Breast epithelium (tissue), 4 donors: ENCODE data around the gene KLHDC7B. TPM values are rescaled to one million over a fixed set of nuclear protein-coding genes. Genes with fewer than 3 reads are reported as not detected.
A peak's percentile ranks its signal among the peaks of the same experiment; 100 is the strongest.

Source experiments
- DNase-seq, 2 donors: peaks; one replicate each; pipeline ENCODE4 v3.0.0-alpha.2; 2019; ENCODE audit warnings: low spot score in 2 of 2
- H3K27ac ChIP-seq, 2 donors: fragments of 200-600 bp; sonication (generic) in 1 of 2; one replicate each; pipeline ENCODE4 v1.5.1; 2016 to 2019; ENCODE audit warnings: mild to moderate bottlenecking in 1 of 2
- H3K27me3 ChIP-seq, 2 donors: fragments of 200-600 bp; sonication (generic) in 1 of 2; one replicate each; pipeline versions ENCODE4 v1.5.1 to v1.6.0; 2017 to 2019; ENCODE audit warnings: control low read depth in 1 of 2, mild to moderate bottlenecking in 1 of 2
- H3K36me3 ChIP-seq: fragments of 200-600 bp; one replicate; pipeline ENCODE4 v1.5.1; 2019
- H3K4me1 ChIP-seq, 2 donors: fragments of 200-600 bp; sonication (generic); one replicate each; pipeline ENCODE4 v1.5.1; 2016 to 2019; ENCODE audit warnings: control low read depth in 1 of 2
- H3K4me3 ChIP-seq, 3 donors: fragments of 200-600 bp; sonication (generic); 1 replicate in 2 of 3; 2 replicates in 1 of 3; pipeline ENCODE4 v1.5.1; 2016 to 2019; ENCODE audit warnings: mild to moderate bottlenecking in 3 of 3, moderate library complexity in 2 of 3
- H3K9me3 ChIP-seq, 2 donors: fragments of 200-600 bp; sonication (generic) in 1 of 2; one replicate each; pipeline ENCODE4 v1.5.1; 2016 to 2019; ENCODE audit warnings: control low read depth in 1 of 2
- CTCF ChIP-seq, 3 donors: fragments of 450-650 bp; IDR thresholded peaks; one replicate each; pipeline ENCODE4 v1.5.1; 2016 to 2017; ENCODE audit warnings: antibody characterized with exemption in 3 of 3, mild to moderate bottlenecking in 3 of 3, moderate library complexity in 3 of 3
- POLR2A ChIP-seq: fragments of 450-650 bp; IDR thresholded peaks from one replicate; pipeline ENCODE4 v1.6.1; 2016; ENCODE audit warnings: antibody characterized with exemption, mild to moderate bottlenecking, moderate library complexity
- POLR2AphosphoS5 ChIP-seq, 3 donors: sonication (generic); formaldehyde crosslinking; IDR thresholded peaks; one replicate each; pipeline ENCODE4 v1.6.1; 2017; ENCODE audit warnings: antibody characterized with exemption in 3 of 3
- intact Hi-C: fragments of 100-400 bp; cut with DNase I; formaldehyde crosslinking; loops from one replicate; pipeline ENCODE4 v1.15.1; 2023; ENCODE audit warnings: low total_unique reads
- total RNA-seq, 3 donors: library from RNA; depleted of rRNA; stranded (reverse); fragments of >200 nt; gene quantifications; one replicate each; pipeline ENCODE4 v1.1.0, GENCODE V29; 2016

KLHDC7B gene
- total RNA-seq, 3 donors from 2014 or later = 0.16 to 0.33 (median 0.29) TPM

DNA sequence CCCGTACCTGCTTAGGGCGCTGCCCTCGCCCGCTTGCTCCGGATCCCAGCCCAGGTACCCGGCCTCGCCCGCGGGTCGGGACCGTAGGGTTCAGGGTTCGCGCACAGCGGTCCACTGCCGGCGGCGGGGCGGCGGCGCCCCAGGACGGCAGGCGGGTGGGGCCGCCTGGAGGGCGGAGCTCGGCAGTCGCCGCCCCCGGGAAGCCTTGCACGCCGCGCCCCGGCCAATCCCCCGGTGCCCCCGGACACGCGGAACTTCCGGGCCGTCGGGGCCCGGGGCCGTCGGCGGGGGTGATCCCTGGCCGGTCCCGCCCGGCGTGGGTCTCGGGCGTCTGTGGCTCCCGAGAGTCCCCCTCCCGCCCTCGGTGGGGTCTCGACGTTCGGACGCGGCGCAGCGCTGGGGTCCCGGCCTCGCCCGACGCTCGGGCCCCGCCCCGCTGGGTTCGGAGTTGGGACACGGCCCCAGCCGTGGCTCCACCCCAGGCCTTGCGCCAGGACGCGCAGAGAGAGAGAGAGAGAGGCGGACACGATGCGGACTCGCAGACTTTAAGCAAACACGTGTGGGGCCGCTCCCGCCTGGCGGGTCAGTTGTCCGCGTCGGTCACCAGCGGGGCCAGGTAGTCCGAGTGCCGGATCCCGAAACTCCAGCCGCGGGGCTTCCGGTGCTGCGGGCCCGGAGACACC, 15.7 kb upstream of the KLHDC7B start, which contains the start of gene TYMP:
TYMP (minus strand) TSS at position 116 of the 683 bp plus-strand sequence. CDS start 303 bp downstream, outside the sequence.
- TF ChIP-seq CTCF (IDR thresholded peaks at IDR 0.05) (peak in 1 of 3 donors; percentile 12), POLR2AphosphoS5 (IDR thresholded peaks at IDR 0.05) (peak; percentile 52 to 94 (median 76)), POLR2A (peak; percentile 60)
- Histone ChIP-seq H3K27ac (peak within 1 kb of the TSS; percentile 98 to 99), H3K27me3 (no peaks in the 10 kb centered on the region), H3K4me3 (peak within 1 kb of the TSS; percentile 68 to 84 (median 68)), H3K9me3 (no peaks in the 10 kb centered on the region), H3K4me1 (peaks cover 0 to 4% of the 10 kb centered on the region in 2 donors), H3K36me3 (no peaks in the 10 kb centered on the region)
- intact Hi-C loops = loop anchor here (1.0 to 5.0 kb wide), 2 partner anchors 22 to 52 kb away; partner anchors contain the start of genes CHKB and NCAPH2
- peak; percentile 77 to 84 for DNase-seq

DNA sequence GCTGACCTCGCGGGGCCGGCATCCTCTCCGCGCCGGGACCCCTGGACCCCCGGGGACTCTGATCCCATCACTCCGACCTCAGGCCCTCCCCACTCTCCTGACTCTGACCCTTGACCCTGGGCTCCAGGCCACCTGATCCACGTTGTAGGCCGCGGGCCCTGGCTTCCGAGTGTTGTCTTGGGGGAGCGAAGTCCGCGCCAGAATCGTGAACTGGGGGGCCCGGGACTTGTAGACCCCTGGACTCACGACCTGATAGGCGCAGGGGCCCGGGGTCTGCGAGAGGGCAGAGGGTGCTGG, 15.2 kb upstream of the KLHDC7B start:
- Histone ChIP-seq H3K9me3 (no peaks in the 10 kb centered on the region), H3K4me1 (peaks cover 0 to 4% of the 10 kb centered on the region in 2 donors), H3K4me3 (peak overlapping the region; percentile 68 to 84 (median 68)), H3K27me3 (no peaks in the 10 kb centered on the region), H3K27ac (peak overlapping the region; percentile 98 to 99), H3K36me3 (no peaks in the 10 kb centered on the region)
- TF ChIP-seq CTCF (IDR thresholded peaks at IDR 0.05) (no peak), POLR2AphosphoS5 (IDR thresholded peaks at IDR 0.05) (no peak), POLR2A (no peak)
- intact Hi-C loops = loop anchor here (1.0 kb wide), 1 partner anchor 22 kb away; the partner anchor contains the start of gene NCAPH2
- no peak for DNase-seq

GRCh38 chr22:50530877-50531545, 14.7 kb upstream of the KLHDC7B start:
- H3K36me3 ChIP-seq = no peaks in the 10 kb centered on the region
- H3K4me3 ChIP-seq = peak overlapping the region; percentile 68 to 84 (median 68)
- TF ChIP-seq POLR2A (peak; percentile 93), POLR2AphosphoS5 (IDR thresholded peaks at IDR 0.05) (peak; percentile 17 to 92 (median 80)), CTCF (IDR thresholded peaks at IDR 0.05) (no peak)
- peak; percentile 85 to 90 for DNase-seq
- intact Hi-C loops = loop anchor here (1.0 kb wide), 1 partner anchor 23 kb away; the partner anchor contains the start of gene NCAPH2
- no peaks in the 10 kb centered on the region for H3K27me3 ChIP-seq
- no peaks in the 10 kb centered on the region for H3K9me3 ChIP-seq
- peak overlapping the region; percentile 98 to 99 for H3K27ac ChIP-seq
- peaks cover 0 to 4% of the 10 kb centered on the region in 2 donors for H3K4me1 ChIP-seq

- Histone ChIP-seq H3K4me1 (peaks cover 0 to 2% of the 10 kb centered on the region in 2 donors), H3K9me3 (no peaks in the 10 kb centered on the region), H3K27ac (peak overlapping the region; percentile 98 to 99), H3K4me3 (peak overlapping the region; percentile 68 to 84 (median 68)), H3K27me3 (no peaks in the 10 kb centered on the region), H3K36me3 (no peaks in the 10 kb centered on the region)
- intact Hi-C loops = no loop called here
- no peak for TF ChIP-seq POLR2AphosphoS5 (IDR thresholded peaks at IDR 0.05)
- no peak for TF ChIP-seq POLR2A
- no peak for TF ChIP-seq CTCF (IDR thresholded peaks at IDR 0.05)
- peak; percentile 71 to 72 for DNase-seq
These were observed 14.1 kb upstream of the KLHDC7B start for GRCh38 chr22:50531546-50531961.
